GM19238 (cell line): ENCODE results near the gene EEF1AKMT2.

Experiments used
- DNase-seq: peaks from one replicate; pipeline ENCODE4 v3.0.0; 2011; ENCODE audit warnings: low spot score; ENCODE audit not compliant: insufficient read length

Gene EEF1AKMT2

GRCh38 chr10:124739119-124739921 is 52.4 kb downstream of the EEF1AKMT2 start:
- DNase-seq, result no peak

- DNase-seq, result no peak
These were observed 53.2 kb downstream of the EEF1AKMT2 start for GRCh38 chr10:124738441-124738840.

GRCh38 chr10:124737708-124738107 is 54.0 kb downstream of the EEF1AKMT2 start:
- DNase-seq, result no peak

- no peak for DNase-seq
These were observed 54.5 kb downstream of the EEF1AKMT2 start for GRCh38 chr10:124737221-124737620.

- no peak for DNase-seq
These were observed 55.1 kb downstream of the EEF1AKMT2 start for GRCh38 chr10:124736491-124737136.

- DNase-seq, result no peak
These were observed 56.0 kb downstream of the EEF1AKMT2 start for GRCh38 chr10:124735491-124736286.

GRCh38 chr10:124734311-124735166 is 57.1 kb downstream of the EEF1AKMT2 start:
- DNase-seq, result no peak

GRCh38 chr10:124733571-124734245 is 58.0 kb downstream of the EEF1AKMT2 start:
- DNase-seq, result no peak

- peak; percentile 45 for DNase-seq
These were observed 58.6 kb downstream of the EEF1AKMT2 start for GRCh38 chr10:124732931-124733570.

- DNase-seq, result no peak
These were observed 60.1 kb downstream of the EEF1AKMT2 start for GRCh38 chr10:124731551-124731950.

GRCh38 chr10:124730790-124731189 is 60.9 kb downstream of the EEF1AKMT2 start:
- no peak for DNase-seq

GRCh38 chr10:124728830-124729661 is 62.6 kb downstream of the EEF1AKMT2 start:
- DNase-seq, result no peak

GRCh38 chr10:124728071-124728829 is 63.4 kb downstream of the EEF1AKMT2 start:
- DNase-seq, result no peak

GRCh38 chr10:124727361-124727960 is 64.2 kb downstream of the EEF1AKMT2 start:
- no peak for DNase-seq

GRCh38 chr10:124725791-124726190 is 65.9 kb downstream of the EEF1AKMT2 start:
- DNase-seq, result no peak

- no peak for DNase-seq
These were observed 66.5 kb downstream of the EEF1AKMT2 start for GRCh38 chr10:124725171-124725631.

- no peak for DNase-seq
These were observed 67.2 kb downstream of the EEF1AKMT2 start for GRCh38 chr10:124724279-124725027.
